H1 (cell line): Measurements from ENCODE around the gene KCNMA1. TPM values are rescaled to one million over a fixed set of nuclear protein-coding genes. Genes with fewer than 3 reads are reported as not detected.
A peak's percentile ranks its signal among the peaks of the same experiment; 100 is the strongest.

Source experiments
- ASH2L ChIP-seq: fragments of 200-600, 300-600 bp; sonication (generic); IDR thresholded peaks from one replicate; pipeline ENCODE4 v1.7.1; 2017; ENCODE audit warnings: low read length
- CHD1 ChIP-seq: IDR thresholded peaks from 2 replicates; pipeline ENCODE4 v1.6.1; 2012; ENCODE audit warnings: low read depth, low read length, improper control_type of control experiment
- CTBP2 ChIP-seq: IDR thresholded peaks from 2 replicates; pipeline ENCODE4 v1.7.0; 2011; ENCODE audit warnings: borderline replicate concordance, mild to moderate bottlenecking, moderate library complexity, mixed read lengths, low read length; ENCODE audit not compliant: insufficient read depth, insufficient read length
- GTF2F1 ChIP-seq: IDR thresholded peaks from 2 replicates; pipeline ENCODE4 v1.6.1; 2012; ENCODE audit warnings: low read depth, low read length, improper control_type of control experiment, borderline replicate concordance
- HDAC2 ChIP-seq, 2 experiments: fragments of 300-600 bp in 1 of 2; sonication (generic) in 1 of 2; IDR thresholded peaks; 2 replicates each; pipeline ENCODE4 v1.6.1; 2011 to 2012; ENCODE audit warnings: low read depth in 2 of 2, low read length in 2 of 2, mild to moderate bottlenecking in 2 of 2, moderate library complexity in 2 of 2, borderline replicate concordance in 1 of 2, inconsistent platforms in 1 of 2
- JUND ChIP-seq: IDR thresholded peaks from 2 replicates; pipeline ENCODE4 v1.6.1; 2011; ENCODE audit warnings: mild to moderate bottlenecking, improper control_type of control experiment, low read length
- KDM4A ChIP-seq: IDR thresholded peaks from one replicate; pipeline ENCODE4 v1.7.1; 2012; ENCODE audit warnings: low read depth, mild to moderate bottlenecking, moderate library complexity, low read length, inconsistent platforms; ENCODE audit not compliant: severe bottlenecking
- KDM5A ChIP-seq: fragments of 200-600 bp; IDR thresholded peaks from 2 replicates; pipeline ENCODE4 v1.7.1; 2012; ENCODE audit warnings: mild to moderate bottlenecking, low read length, inconsistent platforms, mixed read lengths
- RBBP5 ChIP-seq: IDR thresholded peaks from 2 replicates; pipeline ENCODE4 v1.7.1; 2012; ENCODE audit warnings: low read depth, mild to moderate bottlenecking, inconsistent platforms, low read length, moderate library complexity, borderline replicate concordance
- RFX5 ChIP-seq: IDR thresholded peaks from 2 replicates; pipeline ENCODE4 v1.6.1; 2011; ENCODE audit warnings: low read depth, low read length, improper control_type of control experiment, borderline replicate concordance
- RNF2 ChIP-seq: fragments of 200-900, 300-1000 bp; sonication (generic); IDR thresholded peaks from 2 replicates; pipeline ENCODE4 v1.7.1; 2016; ENCODE audit warnings: borderline replicate concordance, low read depth, mild to moderate bottlenecking, antibody characterized with exemption, low read length; ENCODE audit not compliant: poor library complexity, severe bottlenecking; ENCODE audit errors: missing control alignments
- SP2 ChIP-seq: IDR thresholded peaks from 2 replicates; pipeline ENCODE4 v1.6.1; 2012; ENCODE audit warnings: mild to moderate bottlenecking, low read length, inconsistent platforms
- SRF ChIP-seq: IDR thresholded peaks from 2 replicates; pipeline ENCODE4 v1.6.1; 2011; ENCODE audit warnings: mild to moderate bottlenecking, low read depth, low read length, moderate library complexity
- SUZ12 ChIP-seq: fragments of 200-600 bp; sonication (generic); IDR thresholded peaks from 2 replicates; pipeline ENCODE4 v1.6.1; 2012; ENCODE audit warnings: mild to moderate bottlenecking, inconsistent platforms, low read length, moderate library complexity, mixed read lengths
- TAF1 ChIP-seq: IDR thresholded peaks from 2 replicates; pipeline ENCODE4 v1.6.1; 2011; ENCODE audit warnings: mild to moderate bottlenecking, low read depth, low read length
- TCF12 ChIP-seq: IDR thresholded peaks from 2 replicates; pipeline ENCODE4 v1.6.1; 2011; ENCODE audit warnings: low read depth, mild to moderate bottlenecking, low read length
- ZNF274 ChIP-seq: IDR thresholded peaks from 2 replicates; pipeline ENCODE4 v1.7.0; 2012; ENCODE audit warnings: low read length, borderline replicate concordance; ENCODE audit errors: extremely low read depth
- polyA plus RNA-seq, 7 experiments: library from polyadenylated mRNA; depleted of rRNA in 3 of 7; stranded (reverse) in 5 of 7; unstranded in 2 of 7; fragments of >200 nt in 5 of 7; fragments of 200-250 nt in 2 of 7; gene quantifications; 1 replicate in 5 of 7; 2 replicates in 1 of 7; 4 replicates in 1 of 7; pipeline versions ENCODE4 v1.2.1 to v1.2.3, GENCODE V29; 2011 to 2013; ENCODE audit warnings: missing spikeins in 2 of 7, mixed read lengths in 2 of 7
- total RNA-seq: library from RNA; stranded (reverse); fragmentation: NEBNext Ultra II Directional; extraction: Animal tissue kit (Norgen Biotek cat#: 25700); gene quantifications from 2 replicates; pipeline ENCODE4 v1.2.1, GENCODE V29; 2021
- TF ChIP-seq, protein P1 (sequence below): IDR thresholded peaks from 2 replicates; pipeline ENCODE4 v1.6.1; 2012; ENCODE audit warnings: low read length, inconsistent platforms
- TF ChIP-seq, protein P2 (sequence below): IDR thresholded peaks from 2 replicates; pipeline ENCODE4 v1.6.1; 2011; ENCODE audit warnings: low read length, improper control_type of control experiment

KCNMA1 gene
- total and polyA plus RNA-seq, 2 of the 8 experiments (the other 6 are each of a cell fraction or from before 2014, with no cell fraction given) = 10.2 to 11.1 TPM

DNA sequence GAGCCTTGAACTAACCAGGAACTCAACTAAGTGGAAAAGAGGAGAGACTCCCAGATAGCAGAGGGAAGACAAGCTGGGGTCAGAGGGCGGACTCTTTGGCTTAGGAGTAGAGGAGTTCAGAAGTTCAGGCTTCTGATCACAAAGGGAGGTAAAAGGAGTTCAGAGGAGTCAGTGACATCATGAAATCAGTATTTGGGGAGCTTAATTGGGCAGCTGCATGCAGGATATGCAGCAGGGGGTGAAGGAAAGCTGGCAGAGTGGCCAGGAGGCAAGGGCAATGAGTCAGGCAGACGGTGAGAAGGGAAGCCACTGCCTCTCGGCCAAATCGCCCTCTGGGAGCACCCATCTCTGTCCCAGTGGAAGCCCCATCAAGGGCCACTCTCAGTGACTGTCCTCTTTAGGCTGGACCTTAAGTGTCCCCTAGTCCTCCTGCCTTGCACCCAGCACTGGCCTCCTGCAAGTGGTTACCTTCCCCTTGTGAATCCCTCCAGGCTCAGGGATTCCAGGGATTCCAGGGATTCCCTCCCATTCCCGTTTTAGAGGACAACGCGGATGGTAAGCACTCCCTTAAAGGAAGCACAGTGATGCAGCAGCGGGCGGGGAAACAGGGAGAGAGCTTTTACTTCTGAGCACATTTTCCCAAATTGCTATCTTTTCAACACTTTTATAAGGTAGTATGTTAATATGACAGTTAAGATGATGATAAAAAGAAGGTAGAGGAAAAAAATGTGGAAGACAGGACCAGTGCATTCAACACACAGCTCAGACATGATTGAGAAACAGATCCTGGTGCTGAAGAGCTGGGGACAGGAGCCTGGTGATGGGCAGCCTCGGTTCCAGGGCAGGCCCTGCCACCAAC is 72.6 kb downstream of the KCNMA1 start (continued):
- TF ChIP-seq CHD1 (no peak), CTBP2 (peak; percentile 81), KDM4A (peak; percentile 44), ASH2L (peak; percentile 85), ZNF274 (no peak), RNF2 (no peak), TCF12 (peak; percentile 70; the same call in 1 of the 2 replicates), SRF (0 out of 2 replicates have a peak, but pooled peaks have one; percentile 13), KDM5A (no peak), SP2 (no peak), RFX5 (no peak), JUND (no peak; the same call in 1 of the 2 replicates), RBBP5 (peak; percentile 99), SUZ12 (no peak), HDAC2 (IDR thresholded peaks at IDR 0.05; ENCODE audit: borderline replicate concordance in 1 of 2, low read depth in 2 of 2, low read length in 2 of 2) (0 out of 4 replicates have a peak, but pooled peaks of 1 of the 2 experiments have one; percentile 57), TAF1 (peak; percentile 54; the same call in 1 of the 2 replicates), GTF2F1 (no peak)
- TF ChIP-seq, protein P1, sequence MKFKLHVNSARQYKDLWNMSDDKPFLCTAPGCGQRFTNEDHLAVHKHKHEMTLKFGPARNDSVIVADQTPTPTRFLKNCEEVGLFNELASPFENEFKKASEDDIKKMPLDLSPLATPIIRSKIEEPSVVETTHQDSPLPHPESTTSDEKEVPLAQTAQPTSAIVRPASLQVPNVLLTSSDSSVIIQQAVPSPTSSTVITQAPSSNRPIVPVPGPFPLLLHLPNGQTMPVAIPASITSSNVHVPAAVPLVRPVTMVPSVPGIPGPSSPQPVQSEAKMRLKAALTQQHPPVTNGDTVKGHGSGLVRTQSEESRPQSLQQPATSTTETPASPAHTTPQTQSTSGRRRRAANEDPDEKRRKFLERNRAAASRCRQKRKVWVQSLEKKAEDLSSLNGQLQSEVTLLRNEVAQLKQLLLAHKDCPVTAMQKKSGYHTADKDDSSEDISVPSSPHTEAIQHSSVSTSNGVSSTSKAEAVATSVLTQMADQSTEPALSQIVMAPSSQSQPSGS = peak; percentile 73; the same call in 1 of the 2 replicates
- TF ChIP-seq, protein P2, sequence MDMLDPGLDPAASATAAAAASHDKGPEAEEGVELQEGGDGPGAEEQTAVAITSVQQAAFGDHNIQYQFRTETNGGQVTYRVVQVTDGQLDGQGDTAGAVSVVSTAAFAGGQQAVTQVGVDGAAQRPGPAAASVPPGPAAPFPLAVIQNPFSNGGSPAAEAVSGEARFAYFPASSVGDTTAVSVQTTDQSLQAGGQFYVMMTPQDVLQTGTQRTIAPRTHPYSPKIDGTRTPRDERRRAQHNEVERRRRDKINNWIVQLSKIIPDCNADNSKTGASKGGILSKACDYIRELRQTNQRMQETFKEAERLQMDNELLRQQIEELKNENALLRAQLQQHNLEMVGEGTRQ = no peak
